ENCODE data around the gene IER2. TPM values are rescaled to one million over a fixed set of nuclear protein-coding genes. Genes with fewer than 3 reads are reported as not detected.
"Not testable (repeated sequence)": the region's sequence is repeated elsewhere in the genome, so short reads cannot be mapped to it uniquely, and the experiment has no call there.

Gene IER2
- total RNA-seq, 4 donors from 2014 or later: 15.4 to 19.1 (median 16.7) TPM

GRCh38 chr19:13181747-13182388 is 31.7 kb downstream of the IER2 start:
- no peaks in the 10 kb centered on the region for H3K27me3 ChIP-seq
- in situ Hi-C loops (cut with MboI; ENCODE audit: low sequenced_read_pairs in 4 of 4) (no loop called here), intact Hi-C loops (cut with DNase I; ENCODE audit: low total_unique reads) (no loop called here)
- H3K36me3 ChIP-seq: no peaks in the 10 kb centered on the region
- TF ChIP-seq POLR2A (IDR thresholded peaks at IDR 0.05): no peak
- TF ChIP-seq CTCF (IDR thresholded peaks at IDR 0.05 in 4 of 5, conservative IDR thresholded peaks at IDR 0.05 in 1 of 5): no peak
- H3K4me3 ChIP-seq: no peak overlapping the region
- H3K27ac ChIP-seq: peak overlapping the region in 2 of 4 donors; percentile 22 to 31
- ATAC-seq (no peak), DNase-seq (peak in 1 of 2 donors; percentile 39)
- peaks cover 7 to 9% of the 10 kb centered on the region in 2 donors for H3K4me1 ChIP-seq
- H3K9me3 ChIP-seq: no peaks in the 10 kb centered on the region

GRCh38 chr19:13184926-13185325 is 34.7 kb downstream of the IER2 start:
- H3K9me3 ChIP-seq; H3K36me3 ChIP-seq; in situ Hi-C loops (cut with MboI; ENCODE audit: low sequenced_read_pairs in 4 of 4); H3K4me3 ChIP-seq; H3K27ac ChIP-seq; ATAC-seq; H3K4me1 ChIP-seq; H3K27me3 ChIP-seq; DNase-seq; intact Hi-C loops (cut with DNase I; ENCODE audit: low total_unique reads): not testable (repeated sequence)

GRCh38 chr19:13185763-13186657 is 35.8 kb downstream of the IER2 start:
- H3K9me3 ChIP-seq; intact Hi-C loops (cut with DNase I; ENCODE audit: low total_unique reads); ATAC-seq: not testable (repeated sequence)

GRCh38 chr19:13186688-13187087 is 36.5 kb downstream of the IER2 start:
- H3K36me3 ChIP-seq; H3K4me3 ChIP-seq; H3K27ac ChIP-seq; DNase-seq; ATAC-seq; H3K27me3 ChIP-seq; intact Hi-C loops (cut with DNase I; ENCODE audit: low total_unique reads); H3K9me3 ChIP-seq; H3K4me1 ChIP-seq; in situ Hi-C loops (cut with MboI; ENCODE audit: low sequenced_read_pairs in 4 of 4): not testable (repeated sequence)

More at GRCh38 chr19:13185763-13186657, 35.8 kb downstream of the IER2 start:
- H3K4me1 ChIP-seq; in situ Hi-C loops (cut with MboI; ENCODE audit: low sequenced_read_pairs in 4 of 4); H3K36me3 ChIP-seq; DNase-seq; H3K4me3 ChIP-seq; H3K27me3 ChIP-seq; H3K27ac ChIP-seq: not testable (repeated sequence)

GRCh38 chr19:13187419-13187818 is 37.2 kb downstream of the IER2 start:
- TF ChIP-seq CTCF (IDR thresholded peaks at IDR 0.05 in 4 of 5, conservative IDR thresholded peaks at IDR 0.05 in 1 of 5): no peak
- TF ChIP-seq POLR2A (IDR thresholded peaks at IDR 0.05): no peak
- H3K4me1 ChIP-seq: no peaks in the 10 kb centered on the region
- in situ Hi-C loops (cut with MboI; ENCODE audit: low sequenced_read_pairs in 4 of 4): no loop called here
- no peak overlapping the region for H3K4me3 ChIP-seq
- no peaks in the 10 kb centered on the region for H3K27me3 ChIP-seq
- no peak overlapping the region for H3K27ac ChIP-seq
- DNase-seq (no peak), ATAC-seq (no peak)
- no peaks in the 10 kb centered on the region for H3K36me3 ChIP-seq
- no peaks in the 10 kb centered on the region for H3K9me3 ChIP-seq
- intact Hi-C loops (cut with DNase I; ENCODE audit: low total_unique reads): no loop called here

GRCh38 chr19:13189600-13189999 is 39.4 kb downstream of the IER2 start:
- Histone ChIP-seq H3K4me1 (no peaks in the 10 kb centered on the region), H3K27ac (no peak overlapping the region), H3K9me3 (no peaks in the 10 kb centered on the region), H3K4me3 (no peak overlapping the region), H3K27me3 (no peaks in the 10 kb centered on the region), H3K36me3 (no peaks in the 10 kb centered on the region)
- no peak for TF ChIP-seq POLR2A (IDR thresholded peaks at IDR 0.05)
- no peak for TF ChIP-seq CTCF (IDR thresholded peaks at IDR 0.05 in 4 of 5, conservative IDR thresholded peaks at IDR 0.05 in 1 of 5)
- in situ Hi-C loops (cut with MboI; ENCODE audit: low sequenced_read_pairs in 4 of 4) (no loop called here), intact Hi-C loops (cut with DNase I; ENCODE audit: low total_unique reads) (loop anchor here (2.0 kb wide), 1 partner anchor 69 kb away; no protein-coding TSS in a partner anchor)
- DNase-seq (no peak), ATAC-seq (no peak)
